Measurements from ENCODE around the gene ACVRL1.
"Not testable (repeated sequence)": the region's sequence is repeated elsewhere in the genome, so short reads cannot be mapped to it uniquely, and the experiment has no call there.

Gene ACVRL1

GRCh38 chr12:51874486-51874885, 32.8 kb upstream of the ACVRL1 start:
- no peak for DNase-seq

DNA sequence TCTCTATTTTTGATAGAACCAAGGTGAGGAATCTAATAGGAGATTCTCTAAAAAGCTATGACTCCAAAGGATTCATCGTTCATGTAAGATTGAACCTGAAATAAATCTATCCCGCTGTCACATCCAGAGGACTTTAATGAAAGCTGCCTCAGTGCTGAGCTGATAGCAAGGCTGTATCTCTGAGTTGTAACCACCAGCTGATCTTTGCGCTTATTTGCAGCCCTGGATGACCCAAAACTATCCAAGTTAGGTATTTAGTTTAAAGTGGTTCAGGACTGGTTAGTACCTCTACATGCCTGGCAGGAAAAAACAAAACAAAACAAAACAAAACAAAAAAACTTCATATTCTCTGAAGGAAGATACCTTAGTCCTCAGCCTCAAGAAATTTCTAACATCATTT, 28.2 kb upstream of the ACVRL1 start:
- DNase-seq, result no peak

- DNase-seq, result no peak
These were observed 24.0 kb upstream of the ACVRL1 start for GRCh38 chr12:51883295-51883694.

- DNase-seq, result no peak
These were observed 23.2 kb upstream of the ACVRL1 start for GRCh38 chr12:51883998-51884675.

DNA sequence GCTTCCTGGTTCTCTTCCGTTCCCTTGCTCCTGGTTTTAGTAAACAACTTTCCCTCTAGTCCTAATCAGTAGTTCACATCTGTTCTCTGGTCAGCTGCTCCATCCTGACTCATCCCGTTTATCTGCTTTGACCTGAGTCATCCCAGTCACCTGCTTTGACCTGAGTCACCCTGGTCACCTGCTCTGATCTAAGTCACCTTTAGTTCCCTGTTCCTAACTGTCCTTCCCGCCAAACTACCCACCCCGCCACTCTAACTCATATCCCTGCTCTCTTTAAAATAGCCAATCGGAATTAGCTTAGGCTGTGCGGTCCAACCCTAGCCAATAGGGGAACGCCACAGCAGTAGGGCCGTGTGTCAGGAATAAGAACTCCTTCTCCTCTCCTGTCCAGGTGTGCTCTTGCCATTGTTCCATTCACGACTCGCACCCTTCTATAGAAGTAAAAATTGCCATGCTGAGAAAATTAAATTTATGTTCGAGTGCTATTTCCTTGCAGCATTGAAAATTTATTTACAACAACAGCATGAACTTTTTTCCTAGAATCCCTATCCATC, 22.6 kb upstream of the ACVRL1 start:
- DNase-seq, result no peak

DNA sequence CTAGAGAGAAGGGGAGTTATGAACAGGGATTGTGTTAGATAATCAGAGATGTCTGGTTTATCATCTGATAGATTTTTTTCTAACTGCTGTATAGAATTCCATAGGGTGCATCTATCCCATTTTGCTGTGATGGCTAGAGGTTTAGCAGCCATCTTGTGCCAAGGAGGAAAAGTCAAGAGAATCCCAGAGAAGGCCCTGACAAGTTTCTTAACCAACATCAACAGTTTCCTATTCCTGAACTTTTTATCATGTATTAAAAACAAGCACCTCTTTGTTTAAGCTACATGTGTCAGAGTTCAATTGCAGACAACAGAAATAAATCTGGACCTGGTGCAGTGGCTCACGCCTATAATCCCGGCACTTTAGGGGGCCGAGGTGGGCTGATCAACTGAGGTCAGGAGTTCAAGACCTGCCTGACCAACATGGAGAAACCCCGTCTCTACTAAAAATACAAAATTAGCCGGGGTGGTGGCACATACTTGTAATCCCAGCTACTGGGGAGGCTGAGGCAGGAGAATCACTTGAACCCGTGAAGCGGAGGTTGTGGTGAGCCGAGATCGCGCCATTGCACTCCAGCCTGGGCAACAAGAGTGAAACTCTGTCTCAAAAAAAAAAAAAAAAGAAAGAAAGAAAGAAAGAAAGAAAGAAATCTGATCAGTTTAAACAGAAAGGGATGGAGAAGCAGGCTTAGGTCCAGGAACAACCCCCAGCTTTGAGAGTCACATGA, 21.8 kb upstream of the ACVRL1 start:
- not testable (repeated sequence) for DNase-seq

- DNase-seq, result no peak
These were observed 21.1 kb upstream of the ACVRL1 start for GRCh38 chr12:51886021-51886710.

- DNase-seq, result no peak
These were observed 19.6 kb upstream of the ACVRL1 start, which contains the start of gene ANKRD33 for GRCh38 chr12:51887476-51888315. TSS of gene ANKRD33 (plus strand) at chr12:51888103. CDS start at chr12:51888187, 84 bp downstream.

GRCh38 chr12:51888316-51889215, 18.7 kb upstream of the ACVRL1 start:
- no peak for DNase-seq

GRCh38 chr12:51889216-51890132, 17.8 kb upstream of the ACVRL1 start:
- no peak for DNase-seq

DNA sequence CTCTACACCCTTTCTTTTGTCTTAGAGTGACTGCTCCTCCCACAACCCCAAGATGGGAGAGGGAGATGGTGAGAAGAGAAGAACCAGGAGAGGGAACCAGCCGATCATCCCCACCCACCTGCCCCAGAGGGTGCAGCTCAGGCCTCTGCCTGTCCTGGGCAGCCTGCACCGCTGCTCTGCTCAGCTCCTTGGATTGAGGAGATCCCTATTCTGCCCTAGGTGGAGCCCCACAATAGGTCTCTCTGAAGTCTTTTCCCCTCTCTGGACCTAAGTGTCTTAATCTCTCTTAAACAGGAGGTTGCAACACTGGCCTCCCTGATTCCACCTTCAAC, 17.2 kb upstream of the ACVRL1 start:
- no peak for DNase-seq

GRCh38 chr12:51890511-51891171, 16.7 kb upstream of the ACVRL1 start:
- no peak for DNase-seq

- no peak for DNase-seq
These were observed 15.5 kb upstream of the ACVRL1 start for GRCh38 chr12:51891843-51892242.

DNA sequence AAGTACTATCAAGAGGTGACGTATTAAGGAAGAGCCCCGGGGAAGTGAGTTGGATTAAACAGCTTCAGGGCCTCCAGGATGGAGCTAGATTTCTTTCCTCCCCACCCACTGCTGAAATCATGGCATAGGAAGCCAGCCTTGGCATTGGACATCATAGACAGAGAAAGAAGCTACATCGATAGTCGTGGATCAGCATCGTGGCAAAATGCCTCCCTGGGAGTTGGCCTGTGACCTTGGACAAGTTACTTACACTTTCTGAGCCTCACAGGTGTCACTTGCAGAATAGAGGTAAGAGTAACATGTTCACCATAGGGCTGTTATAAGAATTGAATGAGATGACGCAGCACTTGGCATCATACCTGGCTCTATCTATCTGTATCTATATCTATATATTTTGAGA, 13.5 kb upstream of the ACVRL1 start:
- no peak for DNase-seq

DNA sequence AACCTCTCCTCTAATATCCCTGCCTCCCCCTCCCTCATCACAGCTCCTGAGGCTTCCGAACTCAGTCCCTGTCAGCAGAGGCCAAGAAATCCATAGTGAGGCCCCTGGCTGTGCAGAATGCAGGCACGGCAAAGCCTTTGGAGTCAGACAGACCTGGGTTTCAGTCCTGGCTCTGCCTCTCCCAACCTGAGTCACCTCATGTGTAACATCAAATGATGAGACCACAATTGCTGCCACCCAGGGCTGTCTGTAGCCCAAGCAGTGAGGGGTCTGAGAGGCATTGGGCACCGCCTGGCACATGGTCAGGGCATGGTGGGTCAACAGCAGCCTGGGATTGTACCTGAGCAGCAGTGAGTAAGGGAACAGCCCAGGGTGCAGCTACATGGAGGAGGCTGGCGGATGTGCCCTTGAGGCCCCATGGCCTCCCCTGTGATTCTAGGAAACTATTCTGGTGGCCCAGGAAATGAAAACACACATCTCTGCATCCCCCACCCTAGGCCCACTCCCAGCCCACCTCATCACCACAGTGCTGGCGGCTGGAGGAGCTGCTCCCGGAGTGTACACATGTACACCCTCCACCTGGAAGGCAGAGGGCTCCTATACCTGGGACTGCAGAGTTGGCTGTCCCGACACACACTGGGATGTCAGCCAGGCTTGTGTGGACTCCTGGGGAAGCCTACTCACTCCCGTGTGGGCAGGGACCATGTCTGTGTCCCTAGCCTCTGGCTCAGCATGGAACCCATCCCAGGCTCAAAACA, 11.7 kb upstream of the ACVRL1 start:
- no peak for DNase-seq

GRCh38 chr12:51896236-51896635, 11.1 kb upstream of the ACVRL1 start:
- DNase-seq, result no peak

DNA sequence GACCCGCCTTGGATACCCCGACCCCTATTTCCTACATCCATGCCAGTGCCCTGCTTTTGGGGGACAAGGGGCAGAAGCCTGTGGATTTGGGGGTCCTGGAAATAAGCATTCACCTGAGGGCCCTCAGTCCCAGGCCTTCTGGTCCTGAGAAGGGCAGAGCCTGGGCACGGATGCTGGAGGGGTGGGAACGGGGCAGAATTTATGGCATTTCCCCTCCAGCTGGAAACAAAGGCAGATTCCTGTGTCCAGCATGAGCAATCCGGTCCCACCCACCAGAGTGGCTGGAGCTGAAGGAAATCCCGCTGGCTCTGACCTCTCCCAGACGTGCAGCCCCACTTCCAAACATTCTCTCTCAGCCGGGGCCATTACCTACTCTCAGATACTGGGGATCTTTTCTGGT, 10.1 kb upstream of the ACVRL1 start:
- DNase-seq, result no peak

DNA sequence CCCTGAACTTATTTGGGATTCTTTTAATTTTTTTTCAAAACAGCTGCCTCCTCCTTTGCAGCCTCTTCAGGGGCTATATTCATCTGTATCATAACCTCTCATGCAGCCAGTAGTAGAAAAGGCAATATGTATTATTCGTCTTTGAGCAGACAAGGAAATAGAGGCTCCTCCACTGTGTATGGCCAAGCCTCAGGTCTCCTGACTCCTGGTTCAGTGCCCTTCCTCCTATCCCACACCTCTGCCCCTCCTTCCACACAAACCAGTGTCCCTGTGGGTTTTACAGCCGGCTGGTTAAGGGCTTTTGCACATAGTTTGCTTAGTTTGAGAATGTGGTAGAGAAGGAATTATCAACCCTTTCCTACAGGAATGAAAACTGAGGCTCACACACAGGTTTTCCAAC, 8.8 kb upstream of the ACVRL1 start:
- DNase-seq, result no peak

GRCh38 chr12:51898937-51899336, 8.4 kb upstream of the ACVRL1 start:
- DNase-seq, result no peak
